Type B pancreatic cell (in vitro differentiated cells): ENCODE measurements around the gene TLE2. TPM values are rescaled to one million over a fixed set of nuclear protein-coding genes. Genes with fewer than 3 reads are reported as not detected.

Experiments
- DNase-seq: peaks from one replicate; pipeline ENCODE4 v3.0.0; 2021; ENCODE audit warnings: mixed read lengths; ENCODE audit not compliant: unreplicated experiment; ENCODE audit errors: extremely low spot score
- H3K27ac Mint-ChIP-seq: 2 replicates; pipeline ENCODE4 v1.8.0; 2021; ENCODE audit warnings: mild to moderate bottlenecking, mixed read lengths
- H3K27me3 Mint-ChIP-seq: 2 replicates; pipeline ENCODE4 v1.8.0; 2021; ENCODE audit warnings: mixed read lengths
- H3K36me3 Mint-ChIP-seq: 2 replicates; pipeline ENCODE4 v1.8.0; 2021; ENCODE audit warnings: mixed read lengths
- H3K4me1 Mint-ChIP-seq: one replicate; pipeline ENCODE4 v1.8.0; 2021; ENCODE audit warnings: mixed read lengths; ENCODE audit not compliant: unreplicated experiment
- H3K4me3 Mint-ChIP-seq: 2 replicates; pipeline ENCODE4 v1.8.0; 2021; ENCODE audit warnings: mild to moderate bottlenecking, mixed read lengths
- H3K9me3 Mint-ChIP-seq: 2 replicates; pipeline ENCODE4 v1.8.0; 2021; ENCODE audit warnings: mixed read lengths
- CTCF ChIP-seq: fragments of 200-600 bp; sonication (generic); conservative IDR thresholded peaks from 2 replicates; pipeline ENCODE4 v1.5.0; 2021; ENCODE audit warnings: antibody characterized with exemption, mild to moderate bottlenecking
- total RNA-seq: library from RNA; stranded (reverse); gene quantifications from 2 replicates; pipeline ENCODE4 v1.2.1, GENCODE V29; 2021; ENCODE audit warnings: low replicate concordance

Gene TLE2
- total RNA-seq, 1 donor from 2014 or later: 37.7 TPM

GRCh38 chr19:2978772-2979171 lies 50.3 kb downstream of the TLE2 start:
- peaks cover 29% of the 10 kb centered on the region for H3K4me1 Mint-ChIP-seq
- H3K9me3 Mint-ChIP-seq: no peaks in the 10 kb centered on the region
- H3K27me3 Mint-ChIP-seq: peaks cover 23% of the 10 kb centered on the region
- H3K36me3 Mint-ChIP-seq: no peaks in the 10 kb centered on the region
- H3K4me3 Mint-ChIP-seq: no peak overlapping the region
- no peak for DNase-seq
- no peak overlapping the region for H3K27ac Mint-ChIP-seq
- TF ChIP-seq CTCF: no peak

- H3K27me3 Mint-ChIP-seq: peaks cover 20% of the 10 kb centered on the region
- H3K27ac Mint-ChIP-seq: no peak overlapping the region
- DNase-seq: no peak
Measured at GRCh38 chr19:2978166-2978767, 50.8 kb downstream of the TLE2 start.

GRCh38 chr19:2977746-2978138 lies 51.3 kb downstream of the TLE2 start:
- Mint-ChIP-seq H3K4me1 (peaks cover 23% of the 10 kb centered on the region), H3K36me3 (no peaks in the 10 kb centered on the region), H3K27ac (peak overlapping the region; percentile 90), H3K4me3 (peak overlapping the region; percentile 92), H3K9me3 (no peaks in the 10 kb centered on the region), H3K27me3 (peaks cover 17% of the 10 kb centered on the region)
- no peak for DNase-seq
- no peak for TF ChIP-seq CTCF

More at GRCh38 chr19:2978166-2978767, 50.8 kb downstream of the TLE2 start:
- H3K9me3 Mint-ChIP-seq: no peaks in the 10 kb centered on the region
- H3K4me3 Mint-ChIP-seq: no peak overlapping the region
- peaks cover 26% of the 10 kb centered on the region for H3K4me1 Mint-ChIP-seq
- H3K36me3 Mint-ChIP-seq: no peaks in the 10 kb centered on the region
- no peak for TF ChIP-seq CTCF

- peak within 1 kb of the TSS; percentile 92 for H3K4me3 Mint-ChIP-seq
- no peak for TF ChIP-seq CTCF
- DNase-seq: peak; percentile 98
- H3K4me1 Mint-ChIP-seq: peaks cover 23% of the 10 kb centered on the region
- H3K36me3 Mint-ChIP-seq: no peaks in the 10 kb centered on the region
- no peaks in the 10 kb centered on the region for H3K9me3 Mint-ChIP-seq
- H3K27me3 Mint-ChIP-seq: peaks cover 17% of the 10 kb centered on the region
- peak within 1 kb of the TSS; percentile 90 for H3K27ac Mint-ChIP-seq
Measured at GRCh38 chr19:2977001-2977745, 51.9 kb downstream of the TLE2 start, which contains the start of gene TLE6. TLE6 (plus strand) TSS chr19:2977564; CDS start chr19:2978234, 670 bp downstream.

GRCh38 chr19:2976609-2977000 lies 52.5 kb downstream of the TLE2 start:
- TF ChIP-seq CTCF: no peak
- Mint-ChIP-seq H3K27me3 (peaks cover 14% of the 10 kb centered on the region), H3K27ac (peak overlapping the region; percentile 90), H3K4me1 (peaks cover 19% of the 10 kb centered on the region), H3K36me3 (no peaks in the 10 kb centered on the region), H3K9me3 (no peaks in the 10 kb centered on the region), H3K4me3 (peak overlapping the region; percentile 92)
- no peak for DNase-seq
